SK-N-SH treated with all-trans-retinoic acid at 6 μM for 48 hours (cell line): ENCODE measurements around the gene THSD1.

Source experiments
- CSRNP3 ChIP-seq: fragments of 250-450 bp; sonication (Bioruptor Pico); IDR thresholded peaks from 2 replicates; pipeline ENCODE4 v1.5.1; 2021; ENCODE audit warnings: mild to moderate bottlenecking, moderate library complexity
- GLIS3 ChIP-seq: fragments of 250-450 bp; sonication (Bioruptor Pico); IDR thresholded peaks from 2 replicates; pipeline ENCODE4 v1.5.0; 2020; ENCODE audit warnings: mild to moderate bottlenecking, moderate library complexity
- PPARA ChIP-seq: fragments of 250-450 bp; sonication (Bioruptor Pico); IDR thresholded peaks from 2 replicates; pipeline ENCODE4 v1.5.0; 2020; ENCODE audit warnings: mild to moderate bottlenecking, borderline replicate concordance
- RARB ChIP-seq: fragments of 250-450 bp; sonication (Bioruptor Pico); IDR thresholded peaks from 2 replicates; pipeline ENCODE4 v1.8.0; 2021; ENCODE audit warnings: mild to moderate bottlenecking, moderate library complexity
- SNAI2 ChIP-seq: fragments of 250-450 bp; sonication (Bioruptor Pico); IDR thresholded peaks from 2 replicates; pipeline ENCODE4 v1.5.0; 2020; ENCODE audit warnings: mild to moderate bottlenecking, moderate library complexity
- TCF4 ChIP-seq: fragments of 250-450 bp; sonication (Bioruptor Pico); IDR thresholded peaks from 2 replicates; pipeline ENCODE4 v1.8.0; 2021; ENCODE audit warnings: mild to moderate bottlenecking, moderate library complexity, borderline replicate concordance
- TOX ChIP-seq: fragments of 250-450 bp; sonication (Bioruptor Pico); IDR thresholded peaks from 2 replicates; pipeline ENCODE4 v1.8.0; 2021; ENCODE audit warnings: mild to moderate bottlenecking, moderate library complexity, borderline replicate concordance
- ZFP3 ChIP-seq: fragments of 250-450 bp; sonication (Bioruptor Pico); IDR thresholded peaks from 2 replicates; pipeline ENCODE4 v1.5.0; 2020; ENCODE audit warnings: mild to moderate bottlenecking, moderate library complexity
- ZFP30 ChIP-seq: fragments of 450-650 bp; formaldehyde crosslinking; IDR thresholded peaks from 2 replicates; pipeline ENCODE4 v1.5.0; 2022; ENCODE audit warnings: mild to moderate bottlenecking, moderate library complexity
- ZNF565 ChIP-seq: fragments of 450-650 bp; formaldehyde crosslinking; conservative IDR thresholded peaks from 2 replicates; pipeline ENCODE4 v1.5.0; 2020; ENCODE audit warnings: low read depth, mild to moderate bottlenecking, moderate library complexity
- ZNF70 ChIP-seq: fragments of 450-650 bp; formaldehyde crosslinking; IDR thresholded peaks from 2 replicates; pipeline ENCODE4 v1.5.0; 2020; ENCODE audit warnings: mild to moderate bottlenecking, moderate library complexity
- ZNF8 ChIP-seq: fragments of 450-650 bp; formaldehyde crosslinking; IDR thresholded peaks from 2 replicates; pipeline ENCODE4 v1.5.0; 2020; ENCODE audit warnings: mild to moderate bottlenecking, moderate library complexity

- TF ChIP-seq ZNF70 (CRISPR knock-in tag) (no peak), TCF4 (CRISPR knock-in tag) (no peak), ZFP3 (CRISPR knock-in tag) (no peak), TOX (CRISPR knock-in tag) (no peak), RARB (no peak), GLIS3 (CRISPR knock-in tag) (no peak), CSRNP3 (no peak), PPARA (no peak), ZNF565 (CRISPR knock-in tag) (no peak), ZNF8 (CRISPR knock-in tag) (no peak), ZFP30 (CRISPR knock-in tag) (no peak), SNAI2 (CRISPR knock-in tag) (no peak)
Measured at GRCh38 chr13:52348983-52349780, 56.8 kb downstream of the THSD1 start.
